Skeletal muscle tissue (tissue), 4 donors: ENCODE data around the gene LATS2. TPM values are rescaled to one million over a fixed set of nuclear protein-coding genes. Genes with fewer than 3 reads are reported as not detected.
"Not testable (repeated sequence)": the region's sequence is repeated elsewhere in the genome, so short reads cannot be mapped to it uniquely, and the experiment has no call there.

ENCODE experiments used
- H3K27ac ChIP-seq: one replicate; pipeline ENCODE4 v1.7.0; 2013; ENCODE audit warnings: mild to moderate bottlenecking, low read depth, low read length, inconsistent platforms
- H3K27me3 ChIP-seq, 3 donors: one replicate each; pipeline ENCODE4 v1.7.0; 2013; ENCODE audit warnings: low read length in 3 of 3; ENCODE audit not compliant: control insufficient read depth in 3 of 3, insufficient read depth in 3 of 3
- H3K36me3 ChIP-seq, 3 donors: one replicate each; pipeline ENCODE4 v1.7.0; 2013; ENCODE audit warnings: low read length in 3 of 3; ENCODE audit not compliant: control insufficient read depth in 3 of 3, insufficient read depth in 3 of 3
- H3K4me1 ChIP-seq, 3 donors: one replicate each; pipeline ENCODE4 v1.7.0; 2013; ENCODE audit warnings: low read length in 3 of 3, mild to moderate bottlenecking in 3 of 3; ENCODE audit not compliant: control insufficient read depth in 3 of 3, insufficient read depth in 3 of 3
- H3K4me3 ChIP-seq, 3 donors: one replicate each; pipeline ENCODE4 v1.7.0; 2013; ENCODE audit warnings: low read length in 3 of 3
- H3K9ac ChIP-seq, 3 donors: one replicate each; pipeline ENCODE4 v1.7.0; 2013; ENCODE audit warnings: low read length in 3 of 3, mild to moderate bottlenecking in 3 of 3, moderate library complexity in 2 of 3, low read depth in 1 of 3
- H3K9me3 ChIP-seq, 3 donors: one replicate each; pipeline ENCODE4 v1.7.0; 2013; ENCODE audit warnings: low read length in 3 of 3; ENCODE audit not compliant: control insufficient read depth in 3 of 3
- total RNA-seq: library from RNA; depleted of rRNA; stranded (reverse); fragments of >200 nt; gene quantifications from one replicate; pipeline ENCODE4 v1.2.3, GENCODE V29; 2014
- donor health status: Osteomylitis.

The LATS2 gene
- total RNA-seq, 1 donor from 2014 or later = 8.9 TPM

GRCh38 chr13:20974981-20975585 is 86.3 kb downstream of the LATS2 start:
- Histone ChIP-seq H3K27ac (no peak overlapping the region), H3K9me3 (no peaks in the 10 kb centered on the region), H3K36me3 (peaks cover 36 to 57% (median 48%) of the 10 kb centered on the region in 3 donors), H3K4me3 (no peak overlapping the region), H3K27me3 (no peaks in the 10 kb centered on the region), H3K9ac (no peak overlapping the region), H3K4me1 (no peaks in the 10 kb centered on the region)

- no peak overlapping the region for H3K9ac ChIP-seq
- H3K27me3 ChIP-seq = no peaks in the 10 kb centered on the region
- H3K9me3 ChIP-seq = no peaks in the 10 kb centered on the region
- no peak overlapping the region for H3K4me3 ChIP-seq
- no peak overlapping the region for H3K27ac ChIP-seq
- no peaks in the 10 kb centered on the region for H3K4me1 ChIP-seq
- peaks cover 26 to 46% (median 39%) of the 10 kb centered on the region in 3 donors for H3K36me3 ChIP-seq
Measured at GRCh38 chr13:20973886-20974425, 87.4 kb downstream of the LATS2 start.

GRCh38 chr13:20972731-20973130 is 88.7 kb downstream of the LATS2 start:
- H3K9ac ChIP-seq = no peak overlapping the region
- peaks cover 22 to 39% (median 34%) of the 10 kb centered on the region in 3 donors for H3K36me3 ChIP-seq
- H3K9me3 ChIP-seq = no peaks in the 10 kb centered on the region
- H3K27me3 ChIP-seq = no peaks in the 10 kb centered on the region
- H3K4me3 ChIP-seq = no peak overlapping the region
- no peaks in the 10 kb centered on the region for H3K4me1 ChIP-seq
- no peak overlapping the region for H3K27ac ChIP-seq

- no peak overlapping the region for H3K27ac ChIP-seq
- no peak overlapping the region for H3K4me3 ChIP-seq
- H3K36me3 ChIP-seq = peaks cover 9 to 18% (median 16%) of the 10 kb centered on the region in 3 donors
- no peak overlapping the region for H3K9ac ChIP-seq
- no peaks in the 10 kb centered on the region for H3K9me3 ChIP-seq
- no peaks in the 10 kb centered on the region for H3K4me1 ChIP-seq
- no peaks in the 10 kb centered on the region for H3K27me3 ChIP-seq
Measured at GRCh38 chr13:20969182-20969581, 92.2 kb downstream of the LATS2 start.

GRCh38 chr13:20968745-20969144 is 92.6 kb downstream of the LATS2 start:
- Histone ChIP-seq H3K27me3 (no peaks in the 10 kb centered on the region), H3K36me3 (peaks cover 5 to 13% (median 11%) of the 10 kb centered on the region in 3 donors), H3K4me1 (no peaks in the 10 kb centered on the region), H3K27ac (no peak overlapping the region), H3K9me3 (no peaks in the 10 kb centered on the region), H3K4me3 (no peak overlapping the region), H3K9ac (no peak overlapping the region)

GRCh38 chr13:20967340-20967739 is 94.0 kb downstream of the LATS2 start:
- no peaks in the 10 kb centered on the region for H3K9me3 ChIP-seq
- H3K4me1 ChIP-seq = no peaks in the 10 kb centered on the region
- no peak overlapping the region for H3K27ac ChIP-seq
- H3K36me3 ChIP-seq = peaks cover 0 to 1% (median 0%) of the 10 kb centered on the region in 3 donors
- no peaks in the 10 kb centered on the region for H3K27me3 ChIP-seq
- H3K9ac ChIP-seq = no peak overlapping the region
- no peak overlapping the region for H3K4me3 ChIP-seq

GRCh38 chr13:20964904-20965303 is 96.5 kb downstream of the LATS2 start:
- Histone ChIP-seq H3K27ac (no peak overlapping the region), H3K27me3 (no peaks in the 10 kb centered on the region), H3K36me3 (no peaks in the 10 kb centered on the region), H3K9ac (no peak overlapping the region), H3K9me3 (no peaks in the 10 kb centered on the region), H3K4me3 (no peak overlapping the region), H3K4me1 (peaks cover 0 to 4% (median 0%) of the 10 kb centered on the region in 3 donors)

- not testable (repeated sequence) for H3K9ac ChIP-seq, H3K27me3 ChIP-seq, H3K4me1 ChIP-seq, H3K27ac ChIP-seq, H3K36me3 ChIP-seq, H3K9me3 ChIP-seq, H3K4me3 ChIP-seq
Measured at GRCh38 chr13:20961663-20962062, 99.7 kb downstream of the LATS2 start.

- no peak overlapping the region for H3K27ac ChIP-seq
- no peaks in the 10 kb centered on the region for H3K36me3 ChIP-seq
- no peak overlapping the region for H3K9ac ChIP-seq
- peaks cover 0 to 4% (median 0%) of the 10 kb centered on the region in 3 donors for H3K4me1 ChIP-seq
- peak overlapping the region in 1 of 3 donors; percentile 30 for H3K4me3 ChIP-seq
- no peaks in the 10 kb centered on the region for H3K9me3 ChIP-seq
- no peaks in the 10 kb centered on the region for H3K27me3 ChIP-seq
Measured at GRCh38 chr13:20960663-20961309, 100.6 kb downstream of the LATS2 start.

GRCh38 chr13:20957049-20957620 is 104.3 kb downstream of the LATS2 start:
- not testable (repeated sequence) for H3K4me1 ChIP-seq, H3K4me3 ChIP-seq, H3K9ac ChIP-seq, H3K27ac ChIP-seq, H3K27me3 ChIP-seq, H3K9me3 ChIP-seq, H3K36me3 ChIP-seq
